Frontal cortex (tissue), 4 donors: Measurements from ENCODE around the gene TNFAIP3. TPM values are rescaled to one million over a fixed set of nuclear protein-coding genes. Genes with fewer than 3 reads are reported as not detected.
"Not testable (repeated sequence)": the region's sequence is repeated elsewhere in the genome, so short reads cannot be mapped to it uniquely, and the experiment has no call there.

ENCODE experiments used
- DNase-seq, 2 donors: peaks; one replicate each; pipeline ENCODE4 v3.0.0; 2012; ENCODE audit warnings: low spot score in 2 of 2
- FAIRE-seq: peaks from 2 replicates; lab custom pipeline; 2012; peaks lifted over from hg19 to GRCh38; lab: Jason Lieb, UNC
- total RNA-seq: library from RNA; depleted of rRNA; stranded (reverse); fragments of >200 nt; gene quantifications from one replicate; pipeline ENCODE4 v1.2.3, GENCODE V29; 2014
- donor health status: control.
- donor health status: control.
- donor health status: control.

TNFAIP3 gene
- total RNA-seq, result 1.6 TPM

GRCh38 chr6:137866914-137867684, at the start of gene TNFAIP3:
Gene TNFAIP3, plus strand, starts transcription at chr6:137867259. Its CDS starts 3,969 bp downstream, at chr6:137871228.
- FAIRE-seq (no peak), DNase-seq (peak; percentile 93 to 94)

- DNase-seq (no peak), FAIRE-seq (no peak)
Observed at GRCh38 chr6:137818440-137818839, 48.6 kb upstream of the TNFAIP3 start.

- no peak for FAIRE-seq
- no peak for DNase-seq
Observed at GRCh38 chr6:137819740-137820139, 47.3 kb upstream of the TNFAIP3 start.

- no peak for FAIRE-seq
Observed at GRCh38 chr6:137820425-137820824, 46.6 kb upstream of the TNFAIP3 start.

GRCh38 chr6:137820952-137821351, 46.1 kb upstream of the TNFAIP3 start:
- no peak for FAIRE-seq
- DNase-seq, result no peak

More at GRCh38 chr6:137820425-137820824, 46.6 kb upstream of the TNFAIP3 start:
- DNase-seq, result no peak

GRCh38 chr6:137821491-137821890, 45.6 kb upstream of the TNFAIP3 start:
- no peak for FAIRE-seq
- no peak for DNase-seq

- FAIRE-seq (no peak), DNase-seq (no peak)
Observed at GRCh38 chr6:137823826-137824555, 43.1 kb upstream of the TNFAIP3 start.

GRCh38 chr6:137824556-137824879, 42.5 kb upstream of the TNFAIP3 start:
- DNase-seq (no peak), FAIRE-seq (no peak)

- no peak for DNase-seq
- no peak for FAIRE-seq
Observed at GRCh38 chr6:137824896-137825295, 42.2 kb upstream of the TNFAIP3 start.

- FAIRE-seq, result no peak
Observed at GRCh38 chr6:137827411-137827940, 39.6 kb upstream of the TNFAIP3 start.

GRCh38 chr6:137827977-137828810, 38.9 kb upstream of the TNFAIP3 start:
- FAIRE-seq (no peak), DNase-seq (no peak)

More at GRCh38 chr6:137827411-137827940, 39.6 kb upstream of the TNFAIP3 start:
- DNase-seq, result no peak

- DNase-seq (no peak), FAIRE-seq (no peak)
Observed at GRCh38 chr6:137829641-137830083, 37.4 kb upstream of the TNFAIP3 start.

- DNase-seq, result no peak
- no peak for FAIRE-seq
Observed at GRCh38 chr6:137830511-137830911, 36.5 kb upstream of the TNFAIP3 start.

- FAIRE-seq, result no peak
- no peak for DNase-seq
Observed at GRCh38 chr6:137832110-137832509, 34.9 kb upstream of the TNFAIP3 start.

GRCh38 chr6:137834508-137834907, 32.6 kb upstream of the TNFAIP3 start:
- no peak for DNase-seq
- no peak for FAIRE-seq

- FAIRE-seq (no peak), DNase-seq (no peak)
Observed at GRCh38 chr6:137836788-137837187, 30.3 kb upstream of the TNFAIP3 start.

GRCh38 chr6:137838090-137838489, 29.0 kb upstream of the TNFAIP3 start:
- FAIRE-seq, DNase-seq: not testable (repeated sequence)

- DNase-seq, FAIRE-seq: not testable (repeated sequence)
Observed at GRCh38 chr6:137838597-137838996, 28.5 kb upstream of the TNFAIP3 start.

- no peak for DNase-seq
- FAIRE-seq, result no peak
Observed at GRCh38 chr6:137839076-137839475, 28.0 kb upstream of the TNFAIP3 start.

GRCh38 chr6:137840252-137840651, 26.8 kb upstream of the TNFAIP3 start:
- no peak for DNase-seq
- FAIRE-seq, result no peak
